HEK293 (cell line): Measurements from ENCODE around the gene ZCWPW1.
"Not testable (repeated sequence)": the region's sequence is repeated elsewhere in the genome, so short reads cannot be mapped to it uniquely, and the experiment has no call there.

Experiments used
- CTCF ChIA-PET: fragments of 350-600 bp; formaldehyde crosslinking; extraction: SDS; loops from one replicate; lab custom pipeline; 2021; ENCODE audit warnings: antibody characterized with exemption; lab: Yijun Ruan, JAX
- POLR2A ChIA-PET: fragments of 300-600 bp; formaldehyde crosslinking; extraction: SDS; loops from one replicate; lab custom pipeline; 2020; ENCODE audit warnings: antibody characterized with exemption, inconsistent platforms; lab: Yijun Ruan, JAX
- H3K27ac ChIP-seq: fragments of 200-500 bp; sonication (Bioruptor generic); 2 replicates; pipeline ENCODE4 v1.5.1; 2014; ENCODE audit warnings: low read depth, low read length, control low read depth, inconsistent platforms; ENCODE audit errors: extremely low read depth
- H3K36me3 ChIP-seq, 2 experiments: fragments of 200-500 bp in 1 of 2; sonication (Bioruptor generic) in 1 of 2; 1 replicate in 1 of 2; 2 replicates in 1 of 2; pipeline ENCODE4 v1.5.1; 2014 to 2017; ENCODE audit warnings: inconsistent platforms in 2 of 2, low read length in 2 of 2; ENCODE audit not compliant: control insufficient read depth in 2 of 2, insufficient read depth in 1 of 2
- H3K4me1 ChIP-seq: fragments of 200-500 bp; sonication (Bioruptor generic); 2 replicates; pipeline ENCODE4 v1.5.1; 2014; ENCODE audit warnings: mild to moderate bottlenecking, low read length, inconsistent platforms; ENCODE audit not compliant: control insufficient read depth, insufficient read depth
- H3K4me3 ChIP-seq: 2 replicates; pipeline ENCODE4 v1.5.1; 2011; ENCODE audit warnings: low read depth, mild to moderate bottlenecking, control low read depth, low read length, moderate library complexity
- H3K9me3 ChIP-seq: fragments of 200-500 bp; sonication (Bioruptor generic); 2 replicates; pipeline ENCODE4 v1.5.1; 2014; ENCODE audit warnings: low read depth, low read length, inconsistent platforms; ENCODE audit not compliant: control insufficient read depth, insufficient read depth
- ZBTB17 ChIP-seq: fragments of 450-650 bp; formaldehyde crosslinking; IDR thresholded peaks from 2 replicates; pipeline ENCODE4 v1.5.1; 2016; ENCODE audit warnings: missing biosample characterization, missing genetic modification characterization
- ZBTB21 ChIP-seq: fragments of 450-650 bp; formaldehyde crosslinking; IDR thresholded peaks from 2 replicates; pipeline ENCODE4 v1.5.1; 2017; ENCODE audit warnings: missing biosample characterization, missing genetic modification characterization
- ZNF121 ChIP-seq: fragments of 450-650 bp; formaldehyde crosslinking; IDR thresholded peaks from 2 replicates; pipeline ENCODE4 v1.5.1; 2016; ENCODE audit warnings: missing biosample characterization, missing genetic modification characterization
- ZNF157 ChIP-seq: fragments of 450-650 bp; formaldehyde crosslinking; IDR thresholded peaks from 2 replicates; pipeline ENCODE4 v1.5.1; 2016; ENCODE audit warnings: missing biosample characterization, missing genetic modification characterization
- ZNF664 ChIP-seq: fragments of 450-650 bp; formaldehyde crosslinking; IDR thresholded peaks from 2 replicates; pipeline ENCODE4 v1.5.1; 2016; ENCODE audit warnings: missing biosample characterization, missing genetic modification characterization
- TF ChIP-seq, protein P1 (sequence below): fragments of 450-650 bp; formaldehyde crosslinking; IDR thresholded peaks from 2 replicates; pipeline ENCODE4 v1.5.1; 2016; ENCODE audit warnings: missing biosample characterization, missing genetic modification characterization, low read depth
- TF ChIP-seq, protein P2 (sequence below): fragments of 450-650 bp; formaldehyde crosslinking; IDR thresholded peaks from 2 replicates; pipeline ENCODE4 v1.5.1; 2016; ENCODE audit warnings: missing biosample characterization, missing genetic modification characterization
- TF ChIP-seq, protein P3 (sequence below): fragments of 450-650 bp; formaldehyde crosslinking; IDR thresholded peaks from 2 replicates; pipeline ENCODE4 v1.5.1; 2016; ENCODE audit warnings: missing biosample characterization, missing genetic modification characterization
- TF ChIP-seq, protein P4 (sequence below): fragments of 450-650 bp; formaldehyde crosslinking; IDR thresholded peaks from 2 replicates; pipeline ENCODE4 v1.5.1; 2016; ENCODE audit warnings: missing biosample characterization, missing genetic modification characterization

The ZCWPW1 gene

DNA sequence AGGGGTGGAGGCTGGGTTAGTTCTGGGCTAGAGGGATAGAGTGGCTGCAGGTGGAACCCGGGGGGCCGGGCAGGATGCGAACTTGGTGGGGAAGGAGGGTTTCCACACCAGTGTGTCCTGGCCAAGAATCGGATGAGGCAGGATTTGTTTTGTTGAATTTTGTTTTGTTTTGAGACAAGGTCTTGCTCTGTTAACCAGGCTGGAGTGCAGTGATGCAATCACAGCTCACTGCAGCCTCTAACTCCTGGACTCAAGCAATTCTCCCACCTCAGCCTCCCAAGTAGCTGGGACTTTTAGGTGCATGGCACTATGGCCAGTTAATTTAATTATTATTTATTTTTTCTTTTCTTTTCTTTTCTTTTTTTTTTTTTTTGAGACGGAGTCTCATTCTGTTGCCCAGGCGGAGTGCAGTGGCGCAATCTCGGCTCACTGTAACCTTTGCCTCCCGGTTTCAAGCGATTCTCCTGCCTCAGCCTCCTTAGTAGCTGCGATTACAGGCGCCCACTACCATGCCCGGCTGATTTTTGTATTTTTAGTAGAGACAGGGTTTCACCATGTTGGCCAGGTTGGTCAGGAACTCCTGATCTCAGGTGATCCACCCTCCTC lies 20.8 kb upstream of the ZCWPW1 start:
- POLR2A ChIA-PET = interaction anchor here (1.0 to 2.2 kb wide), 2 partner anchors 13 to 21 kb away, joined by 4 to 24 read pairs; partner anchors contain the start of genes PPP1R35 and ZCWPW1
- no peaks in the 10 kb centered on the region for H3K36me3 ChIP-seq
- no peaks in the 10 kb centered on the region for H3K9me3 ChIP-seq
- no peak overlapping the region for H3K27ac ChIP-seq
- H3K4me1 ChIP-seq = no peaks in the 10 kb centered on the region
- CTCF ChIA-PET = interaction anchor here (0.6 to 1.7 kb wide), 9 partner anchors 9 to 243 kb away, joined by 3 to 8 read pairs (median 4); no protein-coding TSS in a partner anchor
- no peak overlapping the region for H3K4me3 ChIP-seq
- no peak for TF ChIP-seq ZNF157 (tag by site-specific recombination)
- peak; percentile 43 for TF ChIP-seq ZBTB17 (tag by site-specific recombination)
- peak; percentile 88 for TF ChIP-seq ZNF664 (tag by site-specific recombination)
- TF ChIP-seq, protein P1, sequence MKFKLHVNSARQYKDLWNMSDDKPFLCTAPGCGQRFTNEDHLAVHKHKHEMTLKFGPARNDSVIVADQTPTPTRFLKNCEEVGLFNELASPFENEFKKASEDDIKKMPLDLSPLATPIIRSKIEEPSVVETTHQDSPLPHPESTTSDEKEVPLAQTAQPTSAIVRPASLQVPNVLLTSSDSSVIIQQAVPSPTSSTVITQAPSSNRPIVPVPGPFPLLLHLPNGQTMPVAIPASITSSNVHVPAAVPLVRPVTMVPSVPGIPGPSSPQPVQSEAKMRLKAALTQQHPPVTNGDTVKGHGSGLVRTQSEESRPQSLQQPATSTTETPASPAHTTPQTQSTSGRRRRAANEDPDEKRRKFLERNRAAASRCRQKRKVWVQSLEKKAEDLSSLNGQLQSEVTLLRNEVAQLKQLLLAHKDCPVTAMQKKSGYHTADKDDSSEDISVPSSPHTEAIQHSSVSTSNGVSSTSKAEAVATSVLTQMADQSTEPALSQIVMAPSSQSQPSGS = no peak

DNA sequence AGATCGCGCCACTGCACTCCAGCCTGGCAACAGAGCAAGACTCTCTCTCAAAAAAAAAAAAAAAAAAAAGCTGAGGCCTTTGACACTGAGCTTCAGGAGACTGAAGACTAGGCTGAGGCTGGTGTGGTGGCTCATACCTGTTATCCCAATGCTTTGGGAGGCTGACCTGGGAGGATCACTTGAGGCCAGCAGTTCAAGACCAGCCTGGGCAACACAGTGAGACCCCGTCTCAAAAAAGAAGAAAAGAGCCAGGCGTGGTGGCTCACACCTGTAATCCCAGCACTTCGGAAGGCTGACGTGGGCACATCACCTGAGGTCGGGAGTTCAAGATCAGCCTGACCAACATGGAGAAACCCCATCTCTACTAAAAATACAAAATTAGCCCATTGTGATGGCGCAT lies 18.9 kb upstream of the ZCWPW1 start:
- CTCF ChIA-PET = interaction anchor here (0.6 kb wide), 1 partner anchor 14 kb away, joined by 4 read pairs; no protein-coding TSS in a partner anchor

DNA sequence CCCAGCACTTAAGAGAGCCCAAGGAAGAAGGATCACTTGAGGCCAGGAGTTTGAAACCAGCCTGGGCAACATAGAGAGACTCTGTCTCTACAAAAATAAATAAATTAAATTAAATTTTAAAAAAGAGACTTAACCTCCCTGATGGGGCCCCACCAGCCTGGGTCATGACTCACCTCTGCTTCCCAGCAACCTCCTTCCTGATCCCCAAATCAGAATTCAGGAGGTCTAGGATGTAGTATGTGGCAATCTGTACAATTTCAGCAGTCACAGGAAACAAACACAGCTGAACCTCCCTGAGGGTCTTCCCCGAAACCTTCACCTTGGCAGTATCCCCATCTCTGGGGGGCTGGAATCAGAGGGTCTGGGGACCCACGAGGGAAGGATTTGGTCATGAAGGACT lies 17.5 kb upstream of the ZCWPW1 start:
- POLR2A ChIA-PET = interaction anchor here (0.7 to 6.2 kb wide), 3 partner anchors 10 to 277 kb away, joined by 3 to 28 read pairs (median 13); partner anchors contain the start of genes GAL3ST4, MEPCE, PPP1R35 and ZCWPW1
- no peaks in the 10 kb centered on the region for H3K36me3 ChIP-seq
- H3K4me1 ChIP-seq = no peaks in the 10 kb centered on the region
- H3K4me3 ChIP-seq = no peak overlapping the region
- no peak overlapping the region for H3K27ac ChIP-seq
- CTCF ChIA-PET = interaction anchor here (0.6 kb wide), 1 partner anchor 664 kb away, joined by 3 read pairs; no protein-coding TSS in a partner anchor
- no peaks in the 10 kb centered on the region for H3K9me3 ChIP-seq
- no peak for TF ChIP-seq ZBTB21
- TF ChIP-seq, protein P2, sequence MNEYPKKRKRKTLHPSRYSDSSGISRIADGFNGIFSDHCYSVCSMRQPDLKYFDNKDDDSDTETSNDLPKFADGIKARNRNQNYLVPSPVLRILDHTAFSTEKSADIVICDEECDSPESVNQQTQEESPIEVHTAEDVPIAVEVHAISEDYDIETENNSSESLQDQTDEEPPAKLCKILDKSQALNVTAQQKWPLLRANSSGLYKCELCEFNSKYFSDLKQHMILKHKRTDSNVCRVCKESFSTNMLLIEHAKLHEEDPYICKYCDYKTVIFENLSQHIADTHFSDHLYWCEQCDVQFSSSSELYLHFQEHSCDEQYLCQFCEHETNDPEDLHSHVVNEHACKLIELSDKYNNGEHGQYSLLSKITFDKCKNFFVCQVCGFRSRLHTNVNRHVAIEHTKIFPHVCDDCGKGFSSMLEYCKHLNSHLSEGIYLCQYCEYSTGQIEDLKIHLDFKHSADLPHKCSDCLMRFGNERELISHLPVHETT (tag by site-specific recombination) = no peak
- TF ChIP-seq, protein P3, sequence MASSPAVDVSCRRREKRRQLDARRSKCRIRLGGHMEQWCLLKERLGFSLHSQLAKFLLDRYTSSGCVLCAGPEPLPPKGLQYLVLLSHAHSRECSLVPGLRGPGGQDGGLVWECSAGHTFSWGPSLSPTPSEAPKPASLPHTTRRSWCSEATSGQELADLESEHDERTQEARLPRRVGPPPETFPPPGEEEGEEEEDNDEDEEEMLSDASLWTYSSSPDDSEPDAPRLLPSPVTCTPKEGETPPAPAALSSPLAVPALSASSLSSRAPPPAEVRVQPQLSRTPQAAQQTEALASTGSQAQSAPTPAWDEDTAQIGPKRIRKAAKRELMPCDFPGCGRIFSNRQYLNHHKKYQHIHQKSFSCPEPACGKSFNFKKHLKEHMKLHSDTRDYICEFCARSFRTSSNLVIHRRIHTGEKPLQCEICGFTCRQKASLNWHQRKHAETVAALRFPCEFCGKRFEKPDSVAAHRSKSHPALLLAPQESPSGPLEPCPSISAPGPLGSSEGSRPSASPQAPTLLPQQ (tag by site-specific recombination) = peak; percentile 37; the same call in 1 of the 2 replicates

More for the DNA sequence above, 18.9 kb upstream of the ZCWPW1 start:
- TF ChIP-seq, protein P4, sequence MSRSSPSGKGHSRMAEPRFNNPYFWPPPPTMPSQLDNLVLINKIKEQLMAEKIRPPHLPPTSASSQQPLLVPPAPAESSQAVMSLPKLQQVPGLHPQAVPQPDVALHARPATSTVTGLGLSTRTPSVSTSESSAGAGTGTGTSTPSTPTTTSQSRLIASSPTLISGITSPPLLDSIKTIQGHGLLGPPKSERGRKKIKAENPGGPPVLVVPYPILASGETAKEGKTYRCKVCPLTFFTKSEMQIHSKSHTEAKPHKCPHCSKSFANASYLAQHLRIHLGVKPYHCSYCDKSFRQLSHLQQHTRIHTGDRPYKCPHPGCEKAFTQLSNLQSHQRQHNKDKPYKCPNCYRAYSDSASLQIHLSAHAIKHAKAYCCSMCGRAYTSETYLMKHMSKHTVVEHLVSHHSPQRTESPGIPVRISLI (tag by site-specific recombination) = 0 out of 2 replicates have a peak, but pooled peaks have one; percentile 8
- TF ChIP-seq ZNF121 (tag by site-specific recombination) = peak; percentile 84
- not testable (repeated sequence) for H3K27ac ChIP-seq, H3K4me1 ChIP-seq, H3K4me3 ChIP-seq, H3K9me3 ChIP-seq, H3K36me3 ChIP-seq
- POLR2A ChIA-PET = interaction anchor here (0.6 to 6.2 kb wide), 6 partner anchors 11 to 774 kb away, joined by 3 to 28 read pairs (median 3); partner anchors contain the start of genes MEPCE, PPP1R35 and ZCWPW1
